Smooth muscle cell of bladder (primary cell): Measurements from ENCODE around the gene GJB1. TPM values are rescaled to one million over a fixed set of nuclear protein-coding genes. Genes with fewer than 3 reads are reported as not detected.

Source experiments
- total RNA-seq: library from RNA; depleted of rRNA; stranded (reverse); fragments of >200 nt; gene quantifications from 2 replicates; pipeline ENCODE4 v1.2.3, GENCODE V29; 2014

GJB1 gene
- not detected in 2 replicates for total RNA-seq

GRCh38 chrX:71222929-71223328 lies at the start of gene GJB1:
TSS of gene GJB1 (plus strand) at chrX:71223224. CDS start at chrX:71223708, 484 bp downstream.

GRCh38 chrX:71254092-71254963 lies 31.3 kb downstream of the GJB1 start, which contains the start of gene ZMYM3:
TSS of gene ZMYM3 (minus strand) at chrX:71254140. CDS start at chrX:71253255, 885 bp downstream.

Other genes with a start within 250 kb of the GJB1 start
- 57.5 and 62.0 TPM in 2 replicates for gene SNX12, start 154.9 kb upstream of the GJB1 start, total RNA-seq
- gene FOXO4, start 127.4 kb upstream of the GJB1 start, total RNA-seq: 4.6 and 6.7 TPM in 2 replicates
- gene CXorf65, start 116.5 kb upstream of the GJB1 start, total RNA-seq: not detected in 2 replicates
- not detected in 2 replicates for gene IL2RG, start 111.6 kb upstream of the GJB1 start, total RNA-seq
- gene MED12, start 104.6 kb upstream of the GJB1 start, total RNA-seq: 23.2 and 23.9 TPM in 2 replicates
- gene NLGN3, start 78.4 kb upstream of the GJB1 start, total RNA-seq: under 0.01 and 0.18 TPM in 2 replicates
- 6.4 and 8.9 TPM in 2 replicates for gene ZMYM3, start 30.9 kb downstream of the GJB1 start, total RNA-seq
- 387 and 421 TPM in 2 replicates for gene NONO, start 60.4 kb downstream of the GJB1 start, total RNA-seq
- 0.85 and 3.6 TPM in 2 replicates for gene ITGB1BP2, start 78.5 kb downstream of the GJB1 start, total RNA-seq
- 35.7 and 43.3 TPM in 2 replicates for gene TAF1, start 143.1 kb downstream of the GJB1 start, total RNA-seq